GM21723 (cell line): ENCODE data around the gene OR13H1.
"Not testable (repeated sequence)": the region's sequence is repeated elsewhere in the genome, so short reads cannot be mapped to it uniquely, and the experiment has no call there.

Experiments used
- ATAC-seq: cut with Tn5 transposase; IDR thresholded peaks from one replicate; pipeline ENCODE4 v1.9.1; 2021; ENCODE audit warnings: mild to moderate bottlenecking, moderate library complexity; ENCODE audit not compliant: unreplicated experiment

OR13H1 gene

DNA sequence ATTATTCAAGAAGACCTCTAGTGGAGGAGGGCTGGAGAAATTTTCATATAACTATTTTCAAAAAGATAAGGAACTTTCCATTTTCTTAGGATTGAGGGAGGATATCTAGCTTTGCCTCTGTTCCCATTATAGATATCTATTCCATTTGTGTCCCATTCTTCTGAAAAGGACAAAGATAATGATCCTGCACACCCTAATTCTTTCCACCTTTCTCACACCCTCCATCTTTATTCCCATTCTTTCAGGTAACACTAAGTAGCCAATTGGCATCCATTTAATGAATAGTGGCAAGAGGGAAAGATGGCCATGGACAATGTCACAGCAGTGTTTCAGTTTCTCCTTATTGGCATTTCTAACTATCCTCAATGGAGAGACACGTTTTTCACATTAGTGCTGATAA is at the start of gene OR13H1:
Gene OR13H1 (plus strand): TSS at position 301 of the 400 bp plus-strand sequence. CDS start 0 bp downstream, at position 301.
- no peak for ATAC-seq

DNA sequence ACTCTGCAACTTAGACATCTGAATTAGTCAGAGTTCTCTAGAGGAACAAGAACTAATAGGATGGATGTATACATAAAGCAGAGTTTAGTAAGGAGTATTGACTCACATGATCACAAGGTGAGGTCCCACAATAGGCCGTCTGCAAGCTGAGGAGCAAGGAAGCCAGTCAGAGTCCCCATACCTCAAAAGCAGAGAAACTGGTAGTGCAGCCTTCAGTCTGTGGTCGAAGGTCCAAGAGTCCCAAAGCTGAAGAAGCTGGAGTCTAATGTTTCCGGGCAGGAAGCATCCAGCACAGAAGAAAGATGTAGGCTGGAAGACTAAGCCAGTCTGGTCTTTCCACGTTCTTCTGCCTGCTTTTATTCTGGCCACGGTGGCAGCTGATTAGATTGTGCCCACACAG is 42.3 kb upstream of the OR13H1 start:
- not testable (repeated sequence) for ATAC-seq

- ATAC-seq: no peak
Measured at GRCh38 chrX:131513159-131513914, 30.5 kb upstream of the OR13H1 start.

- no peak for ATAC-seq
Measured at GRCh38 chrX:131521824-131522223, 22.1 kb upstream of the OR13H1 start.

DNA sequence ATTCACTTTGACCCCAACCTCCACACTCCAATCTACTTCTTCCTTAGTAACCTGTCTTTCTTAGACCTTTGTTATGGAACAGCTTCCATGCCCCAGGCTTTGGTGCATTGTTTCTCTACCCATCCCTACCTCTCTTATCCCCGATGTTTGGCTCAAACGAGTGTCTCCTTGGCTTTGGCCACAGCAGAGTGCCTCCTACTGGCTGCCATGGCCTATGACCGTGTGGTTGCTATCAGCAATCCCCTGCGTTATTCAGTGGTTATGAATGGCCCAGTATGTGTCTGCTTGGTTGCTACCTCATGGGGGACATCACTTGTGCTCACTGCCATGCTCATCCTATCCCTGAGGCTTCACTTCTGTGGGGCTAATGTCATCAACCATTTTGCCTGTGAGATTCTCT is 344 bp downstream of the OR13H1 start:
- no peak for ATAC-seq

DNA sequence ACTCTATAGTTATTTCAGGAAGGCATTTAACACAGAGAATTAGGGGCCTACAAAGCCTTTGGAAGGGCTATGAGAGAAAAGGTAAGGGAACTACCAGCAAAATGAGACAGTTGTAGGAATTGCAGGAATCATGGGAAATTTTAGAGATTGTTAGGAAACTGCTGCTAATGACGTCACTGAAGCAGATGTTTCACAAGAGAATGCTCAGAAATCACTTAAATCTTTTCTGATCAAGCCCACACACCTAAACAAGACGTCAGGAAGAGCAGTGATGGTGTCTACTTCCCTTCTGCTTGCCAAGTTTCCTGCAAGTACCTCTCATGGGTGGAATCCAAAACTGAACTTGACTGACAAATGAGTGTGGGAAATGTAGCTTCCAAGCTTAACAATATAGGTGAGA is 5.1 kb downstream of the OR13H1 start:
- no peak for ATAC-seq

- ATAC-seq: not testable (repeated sequence)
Measured at GRCh38 chrX:131552453-131552852, 8.6 kb downstream of the OR13H1 start.

DNA sequence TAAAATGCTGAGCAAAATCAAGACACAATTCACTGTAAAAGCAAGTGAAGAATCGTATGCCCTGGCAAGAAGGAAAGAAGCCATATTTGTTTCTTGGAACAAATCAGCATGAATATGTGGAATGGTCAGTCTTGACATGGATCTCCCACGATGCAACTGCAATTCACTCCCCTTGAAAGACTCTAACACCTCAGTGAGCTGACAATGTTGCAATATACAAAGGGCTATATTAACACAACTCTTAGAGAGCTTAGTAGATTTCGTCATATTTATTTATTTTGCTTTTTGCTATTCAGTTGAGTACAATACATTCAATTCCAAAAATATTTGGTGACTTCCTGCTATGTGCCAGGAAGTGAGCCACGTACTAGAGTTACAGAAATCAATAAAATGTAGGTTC is 14.7 kb downstream of the OR13H1 start:
- ATAC-seq: no peak

GRCh38 chrX:131564553-131565229 is 20.8 kb downstream of the OR13H1 start:
- ATAC-seq: no peak

- no peak for ATAC-seq
Measured at GRCh38 chrX:131565909-131566308, 22.0 kb downstream of the OR13H1 start.

GRCh38 chrX:131571348-131571747 is 27.5 kb downstream of the OR13H1 start:
- ATAC-seq: no peak

DNA sequence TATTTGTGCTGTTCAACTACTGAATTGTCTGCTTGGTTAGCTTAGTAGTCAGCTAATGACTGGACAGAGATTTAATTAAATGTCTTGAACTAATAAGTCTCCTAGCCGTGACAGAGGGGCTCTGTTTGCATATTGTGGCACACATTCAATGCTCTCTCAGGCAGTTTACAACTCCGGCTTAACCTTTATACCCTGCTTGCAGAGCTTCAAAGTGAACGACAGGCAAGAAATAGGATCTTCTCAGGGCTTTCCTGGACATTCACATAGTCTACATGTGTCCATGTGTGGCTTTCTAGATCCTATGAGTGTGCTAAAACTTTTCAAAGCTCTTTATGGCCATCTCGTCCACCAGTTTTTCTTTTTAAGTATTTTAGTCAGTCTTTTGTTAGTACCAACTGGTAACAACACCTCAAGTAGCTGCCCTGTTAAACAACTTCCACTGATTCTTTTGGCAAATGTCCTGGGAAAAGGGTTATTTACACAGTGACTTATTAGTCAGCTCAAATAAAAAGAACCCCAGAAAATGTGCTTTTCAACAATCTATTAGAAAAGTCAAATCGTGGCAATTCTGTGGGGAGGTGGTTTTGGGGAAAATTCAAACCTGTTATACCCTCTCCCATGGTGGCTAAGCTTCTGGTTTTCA is 28.6 kb downstream of the OR13H1 start:
- ATAC-seq: no peak

- ATAC-seq: no peak
Measured at GRCh38 chrX:131577413-131577812, 33.5 kb downstream of the OR13H1 start.

- no peak for ATAC-seq
Measured at GRCh38 chrX:131577999-131578734, 34.3 kb downstream of the OR13H1 start.

DNA sequence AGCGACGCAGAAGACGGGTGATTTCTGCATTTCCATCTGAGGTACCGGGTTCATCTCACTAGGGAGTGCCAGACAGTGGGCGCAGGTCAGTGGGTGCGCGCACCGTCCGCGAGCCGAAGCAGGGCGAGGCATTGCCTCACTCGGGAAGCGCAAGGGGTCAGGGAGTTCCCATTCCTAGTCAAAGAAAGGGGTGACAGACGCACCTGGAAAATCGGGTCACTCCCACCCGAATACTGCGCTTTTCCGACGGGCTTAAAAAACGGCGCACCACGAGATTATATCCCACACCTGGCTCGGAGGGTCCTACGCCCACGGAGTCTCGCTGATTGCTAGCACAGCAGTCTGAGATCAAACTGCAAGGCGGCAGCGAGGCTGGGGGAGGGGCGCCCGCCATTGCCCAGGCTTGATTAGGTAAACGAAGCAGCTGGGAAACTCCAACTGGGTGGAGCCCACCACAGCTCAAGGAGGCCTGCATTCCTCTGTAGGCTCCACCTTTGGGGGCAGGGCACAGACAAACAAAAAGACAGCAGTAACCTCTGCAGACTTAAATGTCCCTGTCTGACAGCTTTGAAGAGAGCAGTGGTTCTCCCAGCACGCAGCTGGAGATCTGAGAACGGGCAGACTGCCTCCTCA is 35.0 kb downstream of the OR13H1 start:
- not testable (repeated sequence) for ATAC-seq

GRCh38 chrX:131588995-131589394 is 45.1 kb downstream of the OR13H1 start:
- no peak for ATAC-seq
